H1 (cell line): ENCODE results near the gene IRF8. TPM values are rescaled to one million over a fixed set of nuclear protein-coding genes. Genes with fewer than 3 reads are reported as not detected.

ENCODE experiments used
- BCL11A ChIP-seq, 2 experiments: IDR thresholded peaks; one replicate each; pipeline ENCODE4 v1.6.1; 2011; ENCODE audit warnings: low read depth in 2 of 2, low read length in 2 of 2, mild to moderate bottlenecking in 2 of 2
- CBX8 ChIP-seq: fragments of 300-800, 300-1000 bp; sonication (generic); IDR thresholded peaks from 2 replicates; pipeline ENCODE4 v1.7.1; 2016; ENCODE audit warnings: low read depth, low read length, borderline replicate concordance
- CHD7 ChIP-seq: fragments of 300-600 bp; sonication (generic); IDR thresholded peaks from 2 replicates; pipeline ENCODE4 v1.7.1; 2012; ENCODE audit warnings: low read length, moderate library complexity, mild to moderate bottlenecking, inconsistent platforms; ENCODE audit not compliant: insufficient replicate concordance
- EZH2 ChIP-seq: fragments of 200-600 bp; sonication (generic); IDR thresholded peaks from 2 replicates; pipeline ENCODE4 v1.7.1; 2012; ENCODE audit warnings: low read depth, mild to moderate bottlenecking, moderate library complexity, low read length, inconsistent platforms; ENCODE audit not compliant: severe bottlenecking
- GABPA ChIP-seq: IDR thresholded peaks from 2 replicates; pipeline ENCODE4 v1.6.1; 2011; ENCODE audit warnings: mild to moderate bottlenecking, low read length, moderate library complexity, borderline replicate concordance; ENCODE audit not compliant: insufficient read depth
- GTF2F1 ChIP-seq: IDR thresholded peaks from 2 replicates; pipeline ENCODE4 v1.6.1; 2012; ENCODE audit warnings: low read depth, low read length, improper control_type of control experiment, borderline replicate concordance
- JUND ChIP-seq: IDR thresholded peaks from 2 replicates; pipeline ENCODE4 v1.6.1; 2011; ENCODE audit warnings: mild to moderate bottlenecking, improper control_type of control experiment, low read length
- KDM5A ChIP-seq: fragments of 200-600 bp; IDR thresholded peaks from 2 replicates; pipeline ENCODE4 v1.7.1; 2012; ENCODE audit warnings: mild to moderate bottlenecking, low read length, inconsistent platforms, mixed read lengths
- SRF ChIP-seq: IDR thresholded peaks from 2 replicates; pipeline ENCODE4 v1.6.1; 2011; ENCODE audit warnings: mild to moderate bottlenecking, low read depth, low read length, moderate library complexity
- TBP ChIP-seq: IDR thresholded peaks from 2 replicates; pipeline ENCODE4 v1.6.1; 2011; ENCODE audit warnings: low read depth, low read length, improper control_type of control experiment
- USF2 ChIP-seq: IDR thresholded peaks from 2 replicates; pipeline ENCODE4 v1.6.1; 2011; ENCODE audit warnings: low read length, improper control_type of control experiment
- polyA plus RNA-seq, 7 experiments: library from polyadenylated mRNA; depleted of rRNA in 3 of 7; stranded (reverse) in 5 of 7; unstranded in 2 of 7; fragments of >200 nt in 5 of 7; fragments of 200-250 nt in 2 of 7; gene quantifications; 1 replicate in 5 of 7; 2 replicates in 1 of 7; 4 replicates in 1 of 7; pipeline versions ENCODE4 v1.2.1 to v1.2.3, GENCODE V29; 2011 to 2013; ENCODE audit warnings: missing spikeins in 2 of 7, mixed read lengths in 2 of 7
- total RNA-seq: library from RNA; stranded (reverse); fragmentation: NEBNext Ultra II Directional; extraction: Animal tissue kit (Norgen Biotek cat#: 25700); gene quantifications from 2 replicates; pipeline ENCODE4 v1.2.1, GENCODE V29; 2021

IRF8 gene
- total and polyA plus RNA-seq, 2 of the 8 experiments (the other 6 are each of a cell fraction or from before 2014, with no cell fraction given), result 0.35 to 2.0 TPM

GRCh38 chr16:85921026-85921425 is 22.1 kb downstream of the IRF8 start (continued):
- TF ChIP-seq CHD7, result no peak
- no peak for TF ChIP-seq USF2
- no peak for TF ChIP-seq JUND
- TF ChIP-seq BCL11A (IDR thresholded peaks at IDR 0.05; ENCODE audit: low read depth in 2 of 2, low read length in 2 of 2), result no peak
- no peak for TF ChIP-seq EZH2
- TF ChIP-seq GABPA, result no peak
- TF ChIP-seq KDM5A, result no peak
- TF ChIP-seq TBP, result no peak
- TF ChIP-seq SRF, result no peak
- TF ChIP-seq GTF2F1, result no peak
- TF ChIP-seq CBX8, result no peak
